ENCODE data around the gene PPM1K.

GRCh38 chr4:88216395-88216794 lies 68.0 kb downstream of the PPM1K start:
- TF ChIP-seq CTCF (IDR thresholded peaks at IDR 0.05) (no peak), POLR2A (IDR thresholded peaks at IDR 0.05) (no peak), POLR2AphosphoS5 (IDR thresholded peaks at IDR 0.05) (no peak)
